Keratinocyte (primary cell): Measurements from ENCODE around the gene DUSP2.

Experiments used
- CTCF ChIP-seq, 3 experiments: IDR thresholded peaks in 1 of 3; conservative IDR thresholded peaks in 1 of 3; optimal IDR thresholded peaks in 1 of 3; 2 replicates in 2 of 3; 3 replicates in 1 of 3; pipeline versions ENCODE3 to v1.5.1; 2011; ENCODE audit warnings: low read length in 3 of 3, mild to moderate bottlenecking in 3 of 3, moderate library complexity in 2 of 3, control low read depth in 1 of 3, inconsistent platforms in 1 of 3; ENCODE audit not compliant: insufficient read depth in 2 of 3; ENCODE audit errors: extremely low read depth in 1 of 3
- EZH2 ChIP-seq: IDR thresholded peaks from one replicate; pipeline ENCODE4 v1.6.1; 2012; ENCODE audit warnings: inconsistent platforms, mild to moderate bottlenecking, low read length, moderate library complexity

- TF ChIP-seq CTCF (optimal IDR thresholded peaks at IDR 0.05 in 1 of 3, IDR thresholded peaks at IDR 0.05 in 1 of 3, conservative IDR thresholded peaks at IDR 0.05 in 1 of 3; ENCODE audit: extremely low read depth in 1 of 3, insufficient read depth in 2 of 3, low read length in 3 of 3) (no peak), EZH2 (no peak)
Observed at GRCh38 chr2:96188821-96189526, 43.7 kb upstream of the DUSP2 start.
